GM12878 (cell line): ENCODE data around the gene EEFSEC. TPM values are rescaled to one million over a fixed set of nuclear protein-coding genes. Genes with fewer than 3 reads are reported as not detected.
A peak's percentile ranks its signal among the peaks of the same experiment; 100 is the strongest.

Source experiments
- ATAC-seq: fragments of 200-7000 bp; cut with Tn5 transposase; 3 replicates; pipeline ENCODE4 v1.9.1; 2020; ENCODE audit warnings: mild to moderate bottlenecking, moderate library complexity
- BruUV-seq: library from RNA; stranded (reverse); fragments of 400-500 nt; replicated peaks from 2 replicates; lab custom pipeline; 2021; lab: Mats Ljungman, UMichigan
- CTCF ChIA-PET: fragments of 300-600 bp; sonication (Branson Sonifier 250); formaldehyde crosslinking; extraction: SDS; loops from one replicate; lab custom pipeline; 2021; ENCODE audit warnings: inconsistent platforms; lab: Yijun Ruan, JAX
- POLR2A ChIA-PET: fragments of 350-600 bp; formaldehyde crosslinking; extraction: SDS; loops from one replicate; lab custom pipeline; 2021; ENCODE audit warnings: inconsistent platforms; lab: Charles Lee
- RAD21 ChIA-PET: fragments of 300-600 bp; sonication (Branson Sonifier 250); formaldehyde crosslinking; loops from one replicate; lab custom pipeline; 2023; ENCODE audit warnings: antibody characterized with exemption; ENCODE audit not compliant: unreplicated experiment; lab: Charles Lee
- SMC1A ChIA-PET: fragments of 300-600 bp; sonication (Branson Sonifier 250); formaldehyde crosslinking; loops from one replicate; lab custom pipeline; 2023; ENCODE audit not compliant: unreplicated experiment, uncharacterized antibody; lab: Charles Lee
- DNase-seq: peaks from one replicate; pipeline ENCODE4 v3.0.0-alpha.2; 2011; ENCODE audit warnings: low read depth, low spot score
- FAIRE-seq: peaks from 3 replicates; lab custom pipeline; 2011; peaks lifted over from hg19 to GRCh38; lab: Jason Lieb, UNC
- H2AFZ ChIP-seq: 2 replicates; pipeline ENCODE4 v1.6.0; 2011; ENCODE audit warnings: low read depth, low read length, control low read depth; ENCODE audit not compliant: control insufficient read depth
- H3K27ac ChIP-seq: 2 replicates; pipeline ENCODE4 v1.5.1; 2011; ENCODE audit warnings: control low read depth; ENCODE audit not compliant: control insufficient read depth, insufficient read depth
- H3K27me3 ChIP-seq, 2 experiments: replicated peaks in 1 of 2; 2 replicates each; pipeline versions ENCODE4 v1.6.0 to v1.6.1; 2011; ENCODE audit warnings: low read length in 1 of 2; ENCODE audit not compliant: control insufficient read depth in 2 of 2, insufficient read depth in 2 of 2
- H3K36me3 ChIP-seq, 2 experiments: 2 replicates each; pipeline ENCODE4 v1.5.1; 2011; ENCODE audit warnings: low read length in 1 of 2; ENCODE audit not compliant: control insufficient read depth in 2 of 2, insufficient read depth in 2 of 2
- H3K4me1 ChIP-seq: 2 replicates; pipeline ENCODE4 v1.6.1; 2011; ENCODE audit warnings: mild to moderate bottlenecking, low read length, moderate library complexity, mixed read lengths; ENCODE audit not compliant: control insufficient read depth, insufficient read depth
- H3K4me2 ChIP-seq: 2 replicates; pipeline ENCODE4 v1.6.0; 2011; ENCODE audit warnings: control low read depth; ENCODE audit not compliant: control insufficient read depth, insufficient read depth
- H3K4me3 ChIP-seq: fragments of 200-600 bp; sonication (generic); 2 replicates; pipeline ENCODE4 v1.5.1; 2016
- H3K79me2 ChIP-seq: 2 replicates; pipeline ENCODE4 v1.6.0; 2011; ENCODE audit warnings: low read length; ENCODE audit not compliant: control insufficient read depth, insufficient read depth
- H3K9ac ChIP-seq: 2 replicates; pipeline ENCODE4 v1.8.0; 2011; ENCODE audit warnings: low read length, control low read depth, mixed read lengths; ENCODE audit not compliant: control insufficient read depth, insufficient read depth
- H3K9me3 ChIP-seq: replicated peaks from 3 replicates; pipeline ENCODE4 v1.5.1; 2011; ENCODE audit warnings: mild to moderate bottlenecking, low read length; ENCODE audit not compliant: control insufficient read depth, insufficient read depth
- H4K20me1 ChIP-seq: 2 replicates; pipeline ENCODE4 v1.6.0; 2011; ENCODE audit not compliant: control insufficient read depth, insufficient read depth
- HCFC1 ChIP-seq: fragments of 150-350 bp; IDR thresholded peaks from 2 replicates; pipeline ENCODE4 v1.6.1; 2014; ENCODE audit warnings: low read length
- POU2F2 ChIP-seq: IDR thresholded peaks from 3 replicates; pipeline ENCODE4 v1.6.1; 2011; ENCODE audit warnings: low read depth, mild to moderate bottlenecking, low read length, borderline replicate concordance
- RAD21 ChIP-seq: IDR thresholded peaks from 2 replicates; pipeline ENCODE4 v1.6.1; 2011; ENCODE audit warnings: mild to moderate bottlenecking, low read depth, low read length, moderate library complexity; ENCODE audit not compliant: insufficient read depth
- RUNX3 ChIP-seq: IDR thresholded peaks from 2 replicates; pipeline ENCODE4 v1.6.1; 2012; ENCODE audit warnings: low read length, inconsistent platforms
- SMC3 ChIP-seq: IDR thresholded peaks from 2 replicates; pipeline ENCODE4 v1.6.1; 2011; ENCODE audit warnings: low read length, improper control_type of control experiment, borderline replicate concordance
- TBL1XR1 ChIP-seq: IDR thresholded peaks from 2 replicates; pipeline ENCODE4 v1.6.1; 2012; ENCODE audit warnings: low read depth, low read length, improper control_type of control experiment
- TCF3 ChIP-seq: IDR thresholded peaks from 2 replicates; pipeline ENCODE4 v1.6.1; 2012; ENCODE audit warnings: low read depth, mild to moderate bottlenecking, low read length, borderline replicate concordance; ENCODE audit not compliant: insufficient read depth
- ZNF384 ChIP-seq: IDR thresholded peaks from 2 replicates; pipeline ENCODE4 v1.6.1; 2012; ENCODE audit warnings: low read depth, mild to moderate bottlenecking, low read length, improper control_type of control experiment, borderline replicate concordance
- WGBS: methylation state at CpG from one replicate; pipeline ENCODE4 v1.1.6; 2016; ENCODE audit warnings: low lambda C conversion rate; ENCODE audit not compliant: insufficient replicate concordance, insufficient coverage; ENCODE audit errors: missing lambda C conversion rate; 5-methylcytosine and 5-hydroxymethylcytosine counted together
- in situ Hi-C: fragments of 300-500 bp; cut with MboI; formaldehyde crosslinking; loops from 9 replicates; pipeline ENCODE4 v1.14.3; 2018; ENCODE audit warnings: mixed read lengths
- intact Hi-C: fragments of 100-400 bp; cut with micrococcal nuclease; formaldehyde crosslinking; loops from one replicate; pipeline ENCODE4 v1.14.2; 2022; ENCODE audit not compliant: unreplicated experiment
- polyA plus RNA-seq, 11 experiments: library from polyadenylated mRNA; depleted of rRNA in 4 of 11; unstranded in 6 of 11; stranded (reverse) in 5 of 11; fragments of >200 nt; fragmentation: Nextera tagmentation in 4 of 11; fragmentation: Illumina TruSeq in 1 of 11; extraction: Ambion mirVana in 4 of 11; extraction: Trizol in 1 of 11; gene quantifications; 1 replicate in 1 of 11; 2 replicates in 10 of 11; pipeline versions ENCODE4 v1.2.1 to v1.2.3, GENCODE V29; 2011 to 2016; ENCODE audit warnings: inconsistent platforms in 2 of 11, missing spikeins in 2 of 11, low read depth in 1 of 11
- total RNA-seq, 4 experiments: library from RNA; depleted of rRNA in 3 of 4; stranded (reverse); fragments of >200 nt in 3 of 4; fragmentation: Illumina TruSeq in 1 of 4; extraction: Trizol in 1 of 4; gene quantifications; 2 replicates each; pipeline versions ENCODE4 v1.2.1 to v1.2.3, GENCODE V29; 2013 to 2021
- TF ChIP-seq, protein P1 (sequence below), 3 experiments: IDR thresholded peaks in 2 of 3; conservative IDR thresholded peaks in 1 of 3; 2 replicates each; pipeline ENCODE4 v1.5.1; 2011; ENCODE audit warnings: low read depth in 3 of 3, low read length in 3 of 3, mild to moderate bottlenecking in 3 of 3, control low read depth in 2 of 3, moderate library complexity in 2 of 3, inconsistent platforms in 1 of 3, mixed read lengths in 1 of 3; ENCODE audit not compliant: control insufficient read depth in 2 of 3, insufficient read depth in 1 of 3; ENCODE audit errors: extremely low read depth in 1 of 3
- TF ChIP-seq, protein P2 (sequence below): IDR thresholded peaks from 2 replicates; pipeline ENCODE4 v1.6.1; 2012; ENCODE audit warnings: low read length, inconsistent platforms

The EEFSEC gene
- total and polyA plus RNA-seq, 10 of the 15 experiments (the other 5 are each of a cell fraction or from before 2014, with no cell fraction given), result 0.29 to 29.1 (median 16.1) TPM

DNA sequence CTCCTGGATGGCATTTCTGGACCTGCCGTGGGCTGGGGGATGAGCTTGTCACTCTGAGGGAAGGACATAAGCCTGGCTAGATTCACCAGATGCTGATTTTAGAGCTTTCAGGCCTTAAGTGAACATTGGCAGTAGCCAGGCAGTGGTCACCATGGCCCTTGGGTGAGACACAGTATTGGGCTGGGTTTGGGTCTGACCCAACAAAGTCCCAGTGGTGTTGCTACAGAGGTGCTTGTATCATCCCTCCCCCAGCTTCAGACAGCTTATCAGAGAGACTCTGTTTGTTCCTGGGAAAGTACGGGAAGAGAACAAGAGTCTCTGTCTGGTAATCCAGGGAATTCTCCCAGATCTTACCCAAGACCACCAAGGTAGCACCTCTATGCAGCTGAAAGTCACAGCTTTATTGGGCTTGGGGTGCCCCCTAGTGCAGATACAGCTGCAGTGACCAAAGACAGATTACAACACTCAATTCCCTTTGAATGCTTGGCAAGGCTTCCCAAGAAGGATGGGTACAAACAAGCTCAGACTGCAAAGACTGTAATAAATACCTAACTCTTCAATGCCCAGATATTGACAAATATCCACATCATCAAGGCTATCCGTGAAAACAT lies 19.9 kb upstream of the EEFSEC start:
- H3K4me3 ChIP-seq, result no peak overlapping the region
- CTCF ChIA-PET, result interaction anchor here (0.6 to 4.0 kb wide), 35 partner anchors 10 to 754 kb away, joined by 3 to 115 read pairs (median 4); partner anchors contain the start of gene RUVBL1
- no peak overlapping the region for H3K4me2 ChIP-seq
- no peak overlapping the region for H2AFZ ChIP-seq
- intact Hi-C loops (loop anchor here (1.0 to 2.0 kb wide), 2 partner anchors 38 to 59 kb away; no protein-coding TSS in a partner anchor), in situ Hi-C loops (no loop called here)
- SMC1A ChIA-PET, result interaction anchor here (0.6 to 3.1 kb wide), 11 partner anchors 9 to 558 kb away, joined by 3 to 53 read pairs (median 3); partner anchors contain the start of gene RUVBL1
- no TSS peak for BruUV-seq
- no peak overlapping the region for H3K9ac ChIP-seq
- WGBS, result 43% methylated on average over 3 of the region's 3 CpGs
- H3K27me3 ChIP-seq, result no peaks in the 10 kb centered on the region
- peak; percentile 81 for FAIRE-seq
- ATAC-seq, result peak; percentile 88
- RAD21 ChIA-PET, result interaction anchor here (0.7 to 3.2 kb wide), 8 partner anchors 15 to 1694 kb away, joined by 3 to 36 read pairs (median 3); no protein-coding TSS in a partner anchor
- TF ChIP-seq, protein P1, sequence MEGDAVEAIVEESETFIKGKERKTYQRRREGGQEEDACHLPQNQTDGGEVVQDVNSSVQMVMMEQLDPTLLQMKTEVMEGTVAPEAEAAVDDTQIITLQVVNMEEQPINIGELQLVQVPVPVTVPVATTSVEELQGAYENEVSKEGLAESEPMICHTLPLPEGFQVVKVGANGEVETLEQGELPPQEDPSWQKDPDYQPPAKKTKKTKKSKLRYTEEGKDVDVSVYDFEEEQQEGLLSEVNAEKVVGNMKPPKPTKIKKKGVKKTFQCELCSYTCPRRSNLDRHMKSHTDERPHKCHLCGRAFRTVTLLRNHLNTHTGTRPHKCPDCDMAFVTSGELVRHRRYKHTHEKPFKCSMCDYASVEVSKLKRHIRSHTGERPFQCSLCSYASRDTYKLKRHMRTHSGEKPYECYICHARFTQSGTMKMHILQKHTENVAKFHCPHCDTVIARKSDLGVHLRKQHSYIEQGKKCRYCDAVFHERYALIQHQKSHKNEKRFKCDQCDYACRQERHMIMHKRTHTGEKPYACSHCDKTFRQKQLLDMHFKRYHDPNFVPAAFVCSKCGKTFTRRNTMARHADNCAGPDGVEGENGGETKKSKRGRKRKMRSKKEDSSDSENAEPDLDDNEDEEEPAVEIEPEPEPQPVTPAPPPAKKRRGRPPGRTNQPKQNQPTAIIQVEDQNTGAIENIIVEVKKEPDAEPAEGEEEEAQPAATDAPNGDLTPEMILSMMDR (IDR thresholded peaks at IDR 0.05 in 2 of 3, conservative IDR thresholded peaks at IDR 0.05 in 1 of 3; ENCODE audit: control insufficient read depth in 2 of 3, extremely low read depth in 1 of 3, insufficient read depth in 1 of 3, low read depth in 3 of 3, low read length in 3 of 3), result peak; percentile 63 to 77 (median 66)
- TF ChIP-seq POU2F2, result 0 out of 3 replicates have a peak, but pooled peaks have one; percentile 22
- TF ChIP-seq, protein P2, sequence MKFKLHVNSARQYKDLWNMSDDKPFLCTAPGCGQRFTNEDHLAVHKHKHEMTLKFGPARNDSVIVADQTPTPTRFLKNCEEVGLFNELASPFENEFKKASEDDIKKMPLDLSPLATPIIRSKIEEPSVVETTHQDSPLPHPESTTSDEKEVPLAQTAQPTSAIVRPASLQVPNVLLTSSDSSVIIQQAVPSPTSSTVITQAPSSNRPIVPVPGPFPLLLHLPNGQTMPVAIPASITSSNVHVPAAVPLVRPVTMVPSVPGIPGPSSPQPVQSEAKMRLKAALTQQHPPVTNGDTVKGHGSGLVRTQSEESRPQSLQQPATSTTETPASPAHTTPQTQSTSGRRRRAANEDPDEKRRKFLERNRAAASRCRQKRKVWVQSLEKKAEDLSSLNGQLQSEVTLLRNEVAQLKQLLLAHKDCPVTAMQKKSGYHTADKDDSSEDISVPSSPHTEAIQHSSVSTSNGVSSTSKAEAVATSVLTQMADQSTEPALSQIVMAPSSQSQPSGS, result no peak
- TF ChIP-seq TCF3, result no peak
- TF ChIP-seq RUNX3, result no peak
- no peak for TF ChIP-seq HCFC1
- TF ChIP-seq RAD21, result peak; percentile 78
- no peak for TF ChIP-seq TBL1XR1
- peak; percentile 56; the same call in 1 of the 2 replicates for TF ChIP-seq SMC3
- no peak for TF ChIP-seq ZNF384
- H3K79me2 ChIP-seq, result no peaks in the 10 kb centered on the region
- DNase-seq, result no peak
- H3K36me3 ChIP-seq, result no peaks in the 10 kb centered on the region
- no peak overlapping the region for H3K27ac ChIP-seq
- no peaks in the 10 kb centered on the region; the same call in 2 of the 3 replicates for H3K9me3 ChIP-seq
- POLR2A ChIA-PET, result interaction anchor here (0.7 to 1.5 kb wide), 3 partner anchors 9 to 229 kb away, joined by 4 to 5 read pairs (median 4); partner anchors contain the start of gene RUVBL1
- no peaks in the 10 kb centered on the region for H4K20me1 ChIP-seq
- H3K4me1 ChIP-seq, result no peaks in the 10 kb centered on the region
